ENCODE results near the gene CAMTA2.

DNA sequence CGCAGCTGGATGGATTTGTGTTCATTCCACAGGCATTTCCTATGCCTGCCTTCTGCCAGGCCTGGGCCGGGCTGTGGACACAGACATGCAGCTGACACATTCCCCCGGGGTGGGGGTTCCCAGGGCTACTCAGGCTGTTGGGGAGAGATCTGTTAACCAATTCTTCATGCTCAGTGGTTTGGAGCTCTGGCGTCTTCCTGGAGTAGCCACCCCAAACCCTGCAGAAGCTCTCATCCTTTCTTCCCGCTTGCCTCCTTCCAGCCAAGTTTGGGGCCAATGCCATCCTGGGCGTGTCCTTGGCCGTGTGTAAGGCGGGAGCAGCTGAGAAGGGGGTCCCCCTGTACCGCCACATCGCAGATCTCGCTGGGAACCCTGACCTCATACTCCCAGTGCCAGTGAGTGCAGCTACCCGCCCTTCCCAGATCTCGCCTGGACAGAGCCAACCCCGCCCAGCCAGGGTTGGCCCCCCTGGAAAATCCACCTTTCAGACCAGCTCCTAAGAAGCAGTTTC lies 34.0 kb downstream of the CAMTA2 start:
- TF ChIP-seq CTCF (conservative IDR thresholded peaks at IDR 0.05 in 1 of 2, IDR thresholded peaks at IDR 0.05 in 1 of 2; ENCODE audit: low read depth in 1 of 2, low read length in 2 of 2), result no peak
- no peak for TF ChIP-seq EZH2 (IDR thresholded peaks at IDR 0.05; ENCODE audit: low read length, missing control alignments)

All from fibroblast of lung (primary cell).